Peyer's patch (tissue), 4 donors: ENCODE measurements around the gene MRPS5.

Experiments used
- CTCF ChIP-seq, 6 experiments: fragments of 450-650 bp in 4 of 6; fragments of 200-600 bp in 2 of 6; sonication (generic) in 1 of 6; IDR thresholded peaks; one replicate each; pipeline ENCODE4 v1.5.1; 2017 to 2019; ENCODE audit warnings: antibody characterized with exemption in 6 of 6, mild to moderate bottlenecking in 3 of 6, moderate library complexity in 1 of 6
- POLR2A ChIP-seq, 2 donors: fragments of 450-650 bp; IDR thresholded peaks; one replicate each; pipeline ENCODE4 v1.5.1; 2017; ENCODE audit warnings: antibody characterized with exemption in 2 of 2, mild to moderate bottlenecking in 2 of 2, moderate library complexity in 2 of 2

GRCh38 chr2:95051626-95052025 lies 70.0 kb downstream of the MRPS5 start:
- TF ChIP-seq CTCF (IDR thresholded peaks at IDR 0.05) (no peak), POLR2A (IDR thresholded peaks at IDR 0.05) (no peak)
